ENCODE measurements around the gene CLEC9A.

Gene CLEC9A

DNA sequence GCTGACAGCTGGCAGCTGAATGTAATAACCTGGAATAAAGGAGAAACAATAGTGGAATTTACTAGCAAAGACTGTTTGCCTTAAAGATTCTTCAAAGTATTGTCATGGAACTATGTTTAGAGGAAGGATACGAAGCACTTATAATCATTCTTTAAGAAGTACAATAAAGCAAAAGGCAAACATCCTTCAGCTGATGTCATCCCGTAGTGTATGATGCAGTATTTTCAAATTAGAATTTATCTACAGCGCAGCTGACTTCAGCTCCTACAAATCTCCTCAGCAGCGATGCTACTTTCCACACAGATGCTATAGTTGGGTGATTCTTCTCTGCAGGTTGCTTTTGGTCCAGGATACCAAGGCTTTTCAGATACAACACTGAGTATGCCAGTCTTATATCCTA, 36.8 kb downstream of the CLEC9A start:
- no peaks in the 10 kb centered on the region for H3K79me2 ChIP-seq (ENCODE audit: control insufficient read depth, insufficient read depth, low read length, unreplicated experiment)
- no peak overlapping the region for H3K27ac ChIP-seq (ENCODE audit: low read depth, low read length)
- H2AFZ ChIP-seq (ENCODE audit: low read length, unreplicated experiment), result no peak overlapping the region
- H3K4me3 ChIP-seq (ENCODE audit: low read depth, low read length), result no peak overlapping the region
- H3K36me3 ChIP-seq (ENCODE audit: insufficient read depth, low read length), result no peaks in the 10 kb centered on the region
- no peaks in the 10 kb centered on the region for H3K4me1 ChIP-seq (ENCODE audit: control insufficient read depth, insufficient read depth, low read length, unreplicated experiment)
- peaks cover 44% of the 10 kb centered on the region for H3K27me3 ChIP-seq (ENCODE audit: insufficient read depth, low read length)

DNA sequence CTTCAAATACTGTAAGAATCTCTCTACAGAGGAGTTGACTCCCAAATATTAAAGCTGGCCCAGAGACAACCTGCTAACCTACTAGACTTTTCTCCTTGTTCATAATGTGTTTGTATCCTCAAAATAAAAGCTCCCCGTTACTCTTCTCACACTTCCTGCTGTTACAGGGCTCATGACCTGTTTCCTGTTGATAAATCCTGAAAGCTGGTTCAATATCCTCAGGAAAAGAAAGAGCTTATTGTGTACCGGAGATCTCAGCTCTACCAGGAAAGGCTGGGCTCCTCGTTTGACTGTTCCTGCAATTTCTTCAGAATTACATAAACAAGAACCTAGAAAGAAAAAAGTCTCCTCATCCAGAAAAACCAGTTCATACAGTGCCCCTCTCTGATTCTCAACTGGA, 37.5 kb downstream of the CLEC9A start:
- Histone ChIP-seq H3K27ac (ENCODE audit: low read depth, low read length) (no peak overlapping the region), H2AFZ (ENCODE audit: low read length, unreplicated experiment) (no peak overlapping the region), H3K4me3 (ENCODE audit: low read depth, low read length) (no peak overlapping the region), H3K4me1 (ENCODE audit: control insufficient read depth, insufficient read depth, low read length, unreplicated experiment) (no peaks in the 10 kb centered on the region), H3K36me3 (ENCODE audit: insufficient read depth, low read length) (no peaks in the 10 kb centered on the region), H3K27me3 (ENCODE audit: insufficient read depth, low read length) (peaks cover 47% of the 10 kb centered on the region), H3K79me2 (ENCODE audit: control insufficient read depth, insufficient read depth, low read length, unreplicated experiment) (no peaks in the 10 kb centered on the region)

DNA sequence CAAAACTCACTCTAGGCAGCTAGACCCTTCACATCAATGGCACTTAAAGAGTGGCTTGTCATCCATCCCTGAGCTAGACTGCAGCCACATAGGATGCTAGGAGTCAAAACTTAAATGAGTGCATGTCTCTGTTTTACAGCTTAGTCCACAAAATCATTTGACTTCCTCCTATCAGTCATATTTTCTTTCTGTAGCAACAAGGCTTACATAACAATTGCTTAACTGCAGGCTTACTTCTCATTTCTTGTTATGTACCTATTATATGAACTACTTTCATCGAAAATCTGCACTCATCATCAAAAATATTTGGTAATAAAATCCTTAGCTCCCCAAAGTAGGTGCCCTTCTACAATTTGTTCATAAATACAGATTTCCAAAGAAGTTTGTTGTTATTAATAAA, 38.2 kb downstream of the CLEC9A start:
- H3K79me2 ChIP-seq (ENCODE audit: control insufficient read depth, insufficient read depth, low read length, unreplicated experiment), result no peaks in the 10 kb centered on the region
- no peak overlapping the region for H2AFZ ChIP-seq (ENCODE audit: low read length, unreplicated experiment)
- peaks cover 53% of the 10 kb centered on the region for H3K27me3 ChIP-seq (ENCODE audit: insufficient read depth, low read length)
- no peak overlapping the region for H3K4me3 ChIP-seq (ENCODE audit: low read depth, low read length)
- H3K4me1 ChIP-seq (ENCODE audit: control insufficient read depth, insufficient read depth, low read length, unreplicated experiment), result no peaks in the 10 kb centered on the region
- H3K27ac ChIP-seq (ENCODE audit: low read depth, low read length), result no peak overlapping the region
- no peaks in the 10 kb centered on the region for H3K36me3 ChIP-seq (ENCODE audit: insufficient read depth, low read length)

DNA sequence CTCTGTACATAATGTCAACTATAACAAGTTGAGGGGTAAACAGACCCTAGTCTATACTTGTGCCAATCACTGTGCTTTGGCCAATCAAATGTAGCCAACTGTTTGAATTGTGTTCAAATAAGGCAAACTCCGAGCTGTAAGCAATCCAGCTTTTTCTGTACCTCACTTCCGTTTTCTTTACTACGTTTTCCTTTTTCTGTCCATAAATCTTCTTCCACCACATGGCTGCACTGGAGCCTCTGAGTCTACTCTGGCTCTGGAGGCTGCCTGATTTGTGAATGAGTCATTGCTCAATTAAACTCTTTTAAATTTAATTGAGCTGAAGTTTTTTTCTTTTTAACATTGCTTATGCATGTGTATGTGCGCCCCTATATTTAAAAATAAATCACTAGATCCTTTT, 38.6 kb downstream of the CLEC9A start:
- no peak overlapping the region for H3K27ac ChIP-seq (ENCODE audit: low read depth, low read length)
- H3K4me1 ChIP-seq (ENCODE audit: control insufficient read depth, insufficient read depth, low read length, unreplicated experiment), result no peaks in the 10 kb centered on the region
- H2AFZ ChIP-seq (ENCODE audit: low read length, unreplicated experiment), result no peak overlapping the region

DNA sequence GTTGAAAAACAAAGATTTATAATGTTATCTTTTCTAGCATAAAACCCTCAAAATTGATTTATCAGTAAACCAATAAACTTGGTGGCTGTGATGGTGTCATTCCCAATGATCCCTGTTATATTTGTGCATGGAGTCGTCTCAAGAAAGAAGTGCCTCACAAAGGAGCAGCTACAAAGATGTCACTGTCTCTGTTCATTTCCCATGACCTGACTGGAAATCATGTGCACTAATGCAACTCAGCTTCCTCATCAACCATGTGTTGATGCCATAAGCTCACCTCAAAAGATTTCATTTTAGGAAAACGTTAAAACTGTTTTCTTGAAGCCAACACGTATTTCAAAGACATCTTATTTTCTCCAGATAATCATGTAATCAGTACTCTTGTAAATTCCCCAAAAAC, 39.5 kb downstream of the CLEC9A start:
- Histone ChIP-seq H3K27me3 (ENCODE audit: insufficient read depth, low read length) (peaks cover 60% of the 10 kb centered on the region), H3K4me1 (ENCODE audit: control insufficient read depth, insufficient read depth, low read length, unreplicated experiment) (no peaks in the 10 kb centered on the region), H2AFZ (ENCODE audit: low read length, unreplicated experiment) (no peak overlapping the region), H3K4me3 (ENCODE audit: low read depth, low read length) (no peak overlapping the region), H3K79me2 (ENCODE audit: control insufficient read depth, insufficient read depth, low read length, unreplicated experiment) (no peaks in the 10 kb centered on the region), H3K36me3 (ENCODE audit: insufficient read depth, low read length) (no peaks in the 10 kb centered on the region), H3K27ac (ENCODE audit: low read depth, low read length) (no peak overlapping the region)

More for the DNA sequence above, 38.6 kb downstream of the CLEC9A start:
- Histone ChIP-seq H3K27me3 (ENCODE audit: insufficient read depth, low read length) (peaks cover 53% of the 10 kb centered on the region), H3K36me3 (ENCODE audit: insufficient read depth, low read length) (no peaks in the 10 kb centered on the region), H3K4me3 (ENCODE audit: low read depth, low read length) (no peak overlapping the region), H3K79me2 (ENCODE audit: control insufficient read depth, insufficient read depth, low read length, unreplicated experiment) (no peaks in the 10 kb centered on the region)

DNA sequence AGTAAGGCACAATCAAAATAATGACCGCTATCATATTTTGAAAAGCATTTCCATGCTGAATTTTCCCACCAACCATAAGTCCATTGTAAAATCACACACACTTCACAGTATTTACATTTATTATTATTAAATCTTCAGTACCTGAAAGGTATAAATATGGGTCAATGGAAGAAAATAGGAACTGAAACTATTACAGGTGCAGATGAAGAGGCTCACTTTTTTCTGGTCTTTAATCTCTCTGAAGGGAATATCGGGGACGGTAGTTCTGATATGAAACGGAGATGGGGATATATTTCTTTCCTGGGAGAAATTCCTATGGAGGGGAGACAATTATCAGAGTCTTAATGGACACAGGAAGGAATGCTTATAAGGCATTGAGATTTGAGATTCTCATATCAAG, 39.9 kb downstream of the CLEC9A start:
- Histone ChIP-seq H3K4me3 (ENCODE audit: low read depth, low read length) (no peak overlapping the region), H3K79me2 (ENCODE audit: control insufficient read depth, insufficient read depth, low read length, unreplicated experiment) (no peaks in the 10 kb centered on the region), H3K27ac (ENCODE audit: low read depth, low read length) (no peak overlapping the region), H3K36me3 (ENCODE audit: insufficient read depth, low read length) (no peaks in the 10 kb centered on the region), H3K27me3 (ENCODE audit: insufficient read depth, low read length) (peaks cover 62% of the 10 kb centered on the region), H3K4me1 (ENCODE audit: control insufficient read depth, insufficient read depth, low read length, unreplicated experiment) (no peaks in the 10 kb centered on the region), H2AFZ (ENCODE audit: low read length, unreplicated experiment) (no peak overlapping the region)

DNA sequence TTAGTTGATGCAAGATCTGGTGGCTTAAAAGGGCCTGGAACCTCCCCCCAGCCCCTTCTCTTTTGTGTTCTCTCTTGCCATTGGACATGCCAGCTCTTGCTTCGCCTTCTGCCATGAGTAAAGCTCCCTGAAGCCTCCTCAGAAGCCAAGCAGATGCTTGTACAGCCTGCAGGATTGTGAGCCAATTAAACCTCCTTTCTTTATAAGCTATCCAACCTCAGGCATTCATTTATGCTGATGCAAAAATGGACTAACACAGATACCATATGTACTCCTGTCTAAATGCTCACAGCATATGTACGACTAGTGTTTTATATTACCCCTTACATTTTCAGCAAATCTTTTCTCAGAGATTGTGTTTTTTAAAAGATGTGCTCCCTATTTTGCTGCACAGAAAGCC, 41.6 kb downstream of the CLEC9A start:
- Histone ChIP-seq H3K4me3 (ENCODE audit: low read depth, low read length) (no peak overlapping the region), H3K36me3 (ENCODE audit: insufficient read depth, low read length) (no peaks in the 10 kb centered on the region), H3K4me1 (ENCODE audit: control insufficient read depth, insufficient read depth, low read length, unreplicated experiment) (no peaks in the 10 kb centered on the region), H3K27ac (ENCODE audit: low read depth, low read length) (no peak overlapping the region), H3K27me3 (ENCODE audit: insufficient read depth, low read length) (peaks cover 68% of the 10 kb centered on the region), H2AFZ (ENCODE audit: low read length, unreplicated experiment) (no peak overlapping the region), H3K79me2 (ENCODE audit: control insufficient read depth, insufficient read depth, low read length, unreplicated experiment) (no peaks in the 10 kb centered on the region)

DNA sequence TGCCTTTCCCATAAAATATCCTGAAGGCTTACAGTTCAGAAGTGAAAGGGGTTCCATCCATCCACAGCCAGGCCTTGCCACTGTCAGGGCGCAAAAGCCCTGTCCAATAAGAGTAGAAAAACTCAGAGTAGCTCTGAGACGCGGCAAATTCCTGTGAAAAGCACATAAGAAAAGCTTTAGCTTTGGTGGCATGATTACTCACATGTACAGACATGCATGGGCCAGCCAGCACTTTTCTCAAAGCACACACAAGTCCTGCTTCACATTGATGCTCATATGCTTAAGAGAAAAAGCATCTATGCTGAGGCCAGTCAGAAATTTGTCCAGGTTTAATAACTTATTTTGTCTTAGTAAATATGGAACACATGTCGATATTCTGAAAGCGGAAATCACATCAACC, 42.8 kb downstream of the CLEC9A start:
- Histone ChIP-seq H3K4me1 (ENCODE audit: control insufficient read depth, insufficient read depth, low read length, unreplicated experiment) (no peaks in the 10 kb centered on the region), H3K4me3 (ENCODE audit: low read depth, low read length) (no peak overlapping the region), H3K79me2 (ENCODE audit: control insufficient read depth, insufficient read depth, low read length, unreplicated experiment) (no peaks in the 10 kb centered on the region), H3K27ac (ENCODE audit: low read depth, low read length) (no peak overlapping the region), H2AFZ (ENCODE audit: low read length, unreplicated experiment) (no peak overlapping the region), H3K36me3 (ENCODE audit: insufficient read depth, low read length) (no peaks in the 10 kb centered on the region), H3K27me3 (ENCODE audit: insufficient read depth, low read length) (peaks cover 70% of the 10 kb centered on the region)

DNA sequence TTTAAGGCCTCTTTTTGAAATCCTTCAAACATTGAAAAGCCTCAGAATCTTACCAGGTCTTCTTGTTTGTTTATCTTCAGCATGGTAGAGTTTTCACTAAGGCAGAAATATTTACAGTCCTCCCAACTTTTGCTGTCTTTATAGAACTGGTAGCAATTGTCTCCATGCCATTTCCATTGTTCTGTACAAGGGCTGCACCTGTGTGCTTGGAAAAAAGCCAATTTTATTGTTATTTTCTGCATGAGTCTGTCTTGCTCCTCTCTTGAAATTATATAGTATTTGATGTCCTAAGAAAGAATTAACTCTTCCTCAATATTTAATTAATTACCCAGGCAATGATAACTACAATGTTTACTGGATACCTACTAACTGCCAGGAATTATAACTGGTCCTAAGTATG, 45.0 kb downstream of the CLEC9A start:
- H3K36me3 ChIP-seq (ENCODE audit: insufficient read depth, low read length), result no peaks in the 10 kb centered on the region
- H2AFZ ChIP-seq (ENCODE audit: low read length, unreplicated experiment), result no peak overlapping the region
- H3K79me2 ChIP-seq (ENCODE audit: control insufficient read depth, insufficient read depth, low read length, unreplicated experiment), result no peaks in the 10 kb centered on the region
- H3K27ac ChIP-seq (ENCODE audit: low read depth, low read length), result no peak overlapping the region
- H3K27me3 ChIP-seq (ENCODE audit: insufficient read depth, low read length), result peaks cover 57% of the 10 kb centered on the region
- H3K4me1 ChIP-seq (ENCODE audit: control insufficient read depth, insufficient read depth, low read length, unreplicated experiment), result no peaks in the 10 kb centered on the region
- H3K4me3 ChIP-seq (ENCODE audit: low read depth, low read length), result no peak overlapping the region

DNA sequence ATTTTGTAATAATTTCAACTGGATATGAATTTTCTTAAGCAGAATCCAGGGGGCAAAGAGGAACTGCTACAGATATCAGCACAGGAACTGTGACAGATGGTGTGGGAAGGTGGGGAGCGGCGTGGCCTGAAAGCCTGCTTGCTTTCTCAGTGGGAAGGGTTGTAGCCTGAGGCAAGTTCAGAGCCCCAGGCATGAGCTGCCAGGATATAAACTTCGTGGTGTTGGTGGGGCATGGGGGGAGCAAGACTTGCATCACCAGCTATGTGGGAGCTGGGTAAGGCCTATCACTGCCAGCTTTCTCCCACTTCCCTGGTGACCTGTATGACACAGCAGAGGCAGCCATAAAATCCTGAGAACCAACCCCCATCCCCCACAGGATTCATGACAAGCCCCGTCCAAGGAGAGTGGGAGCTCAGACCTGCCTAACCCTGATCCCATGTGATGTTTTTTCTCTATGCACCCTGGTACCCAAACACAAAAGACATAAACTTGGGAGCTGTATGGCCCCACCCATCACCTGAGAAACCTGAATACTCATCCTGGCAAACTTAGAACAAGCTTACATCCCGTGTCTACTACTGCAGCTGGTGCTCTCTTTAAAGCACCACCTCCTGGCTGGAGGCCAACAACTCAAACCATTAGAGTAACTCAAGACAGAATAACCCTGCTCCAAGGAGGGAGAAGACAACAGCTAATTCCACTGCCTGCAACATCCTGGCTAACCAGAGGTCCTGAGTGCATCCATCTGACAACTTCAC, 51.8 kb downstream of the CLEC9A start:
- Histone ChIP-seq H3K79me2 (ENCODE audit: control insufficient read depth, insufficient read depth, low read length, unreplicated experiment) (no peaks in the 10 kb centered on the region), H3K27ac (ENCODE audit: low read depth, low read length) (no peak overlapping the region), H3K4me3 (ENCODE audit: low read depth, low read length) (no peak overlapping the region), H3K36me3 (ENCODE audit: insufficient read depth, low read length) (no peaks in the 10 kb centered on the region), H3K27me3 (ENCODE audit: insufficient read depth, low read length) (peaks cover 16% of the 10 kb centered on the region), H2AFZ (ENCODE audit: low read length, unreplicated experiment) (no peak overlapping the region), H3K4me1 (ENCODE audit: control insufficient read depth, insufficient read depth, low read length, unreplicated experiment) (no peaks in the 10 kb centered on the region)

DNA sequence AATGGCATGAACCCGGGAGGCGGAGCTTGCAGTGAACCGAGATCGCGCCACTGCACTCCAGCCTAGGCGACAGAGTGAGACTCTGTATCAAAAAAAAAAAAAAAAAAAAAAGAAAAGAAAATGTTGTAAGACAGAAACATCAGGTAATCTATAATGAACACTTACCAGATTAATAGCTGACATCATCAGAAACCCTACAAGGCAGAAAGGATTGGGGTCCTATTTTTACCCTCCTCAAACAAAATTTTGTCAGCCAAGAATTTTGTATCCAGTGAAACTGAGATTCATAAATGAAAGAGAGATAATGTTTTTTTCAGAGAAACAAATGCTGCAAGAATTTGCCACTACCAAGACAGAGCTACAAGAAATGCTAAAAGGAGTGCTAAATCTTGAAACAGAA, 54.3 kb downstream of the CLEC9A start:
- Histone ChIP-seq H3K27ac (ENCODE audit: low read depth, low read length) (no peak overlapping the region), H3K79me2 (ENCODE audit: control insufficient read depth, insufficient read depth, low read length, unreplicated experiment) (no peaks in the 10 kb centered on the region), H2AFZ (ENCODE audit: low read length, unreplicated experiment) (no peak overlapping the region), H3K27me3 (ENCODE audit: insufficient read depth, low read length) (no peaks in the 10 kb centered on the region), H3K36me3 (ENCODE audit: insufficient read depth, low read length) (no peaks in the 10 kb centered on the region), H3K4me1 (ENCODE audit: control insufficient read depth, insufficient read depth, low read length, unreplicated experiment) (no peaks in the 10 kb centered on the region), H3K4me3 (ENCODE audit: low read depth, low read length) (no peak overlapping the region)

Data from ACC112 (cell line).